Karpas-422 (cell line): ENCODE data around the gene HSF4. TPM values are rescaled to one million over a fixed set of nuclear protein-coding genes. Genes with fewer than 3 reads are reported as not detected.

ENCODE experiments used
- DNase-seq: peaks from one replicate; pipeline ENCODE4 v3.0.0-alpha.2; 2015
- H2AFZ ChIP-seq: fragments of 200-600 bp; sonication (generic); 2 replicates; pipeline ENCODE4 v1.6.1; 2014; ENCODE audit warnings: antibody characterized with exemption, low read length, mixed read lengths
- H3K27ac ChIP-seq: fragments of 200-600 bp; sonication (generic); 2 replicates; pipeline ENCODE4 v1.5.1; 2014; ENCODE audit warnings: mild to moderate bottlenecking, low read length, moderate library complexity
- H3K27me3 ChIP-seq: fragments of 200-600 bp; sonication (generic); 2 replicates; pipeline ENCODE4 v1.6.1; 2014; ENCODE audit warnings: low read length, mixed read lengths
- H3K36me3 ChIP-seq: fragments of 200-600 bp; sonication (generic); 2 replicates; pipeline ENCODE4 v1.6.1; 2014; ENCODE audit warnings: low read length, mixed read lengths; ENCODE audit not compliant: insufficient read depth
- H3K4me1 ChIP-seq: fragments of 200-600 bp; sonication (generic); 2 replicates; pipeline ENCODE4 v1.6.1; 2014; ENCODE audit warnings: mild to moderate bottlenecking, low read length, mixed read lengths
- H3K4me2 ChIP-seq: fragments of 200-600 bp; sonication (generic); 2 replicates; pipeline ENCODE4 v1.6.1; 2014; ENCODE audit warnings: low read length, low read depth, mild to moderate bottlenecking; ENCODE audit not compliant: poor library complexity, severe bottlenecking
- H3K4me3 ChIP-seq: fragments of 200-600 bp; sonication (generic); 2 replicates; pipeline ENCODE4 v1.5.1; 2014; ENCODE audit warnings: mild to moderate bottlenecking, antibody characterized with exemption, low read length, mixed read lengths
- H3K79me2 ChIP-seq: fragments of 200-600 bp; sonication (generic); 2 replicates; pipeline ENCODE4 v1.6.1; 2014; ENCODE audit warnings: mild to moderate bottlenecking, low read length, mixed read lengths
- H3K9ac ChIP-seq: fragments of 200-600 bp; sonication (generic); 2 replicates; pipeline ENCODE4 v1.6.0; 2014; ENCODE audit warnings: low read length
- H3K9me2 ChIP-seq: fragments of 200-600 bp; sonication (generic), shearing (Covaris generic); replicated peaks from 2 replicates; pipeline ENCODE4 v1.6.0; 2014; ENCODE audit warnings: mild to moderate bottlenecking, low read length, moderate library complexity; ENCODE audit not compliant: insufficient read depth
- H3K9me3 ChIP-seq: fragments of 300-700, 200-600 bp; sonication (generic); 2 replicates; pipeline ENCODE4 v1.6.1; 2014; ENCODE audit warnings: low read length, mixed read lengths
- H4K20me1 ChIP-seq: fragments of 200-600 bp; sonication (generic); 2 replicates; pipeline ENCODE4 v1.6.1; 2014; ENCODE audit warnings: mild to moderate bottlenecking, antibody characterized with exemption, low read length, low read depth; ENCODE audit not compliant: insufficient read depth
- total RNA-seq: library from RNA; depleted of rRNA; stranded (reverse); fragments of >200 nt; shearing (Covaris generic); gene quantifications from 2 replicates; pipeline ENCODE4 v1.2.3, GENCODE V29; 2014; ENCODE audit warnings: low replicate concordance

The HSF4 gene
- total RNA-seq, 1 experiment from 2014 or later, result 12.4 TPM

DNA sequence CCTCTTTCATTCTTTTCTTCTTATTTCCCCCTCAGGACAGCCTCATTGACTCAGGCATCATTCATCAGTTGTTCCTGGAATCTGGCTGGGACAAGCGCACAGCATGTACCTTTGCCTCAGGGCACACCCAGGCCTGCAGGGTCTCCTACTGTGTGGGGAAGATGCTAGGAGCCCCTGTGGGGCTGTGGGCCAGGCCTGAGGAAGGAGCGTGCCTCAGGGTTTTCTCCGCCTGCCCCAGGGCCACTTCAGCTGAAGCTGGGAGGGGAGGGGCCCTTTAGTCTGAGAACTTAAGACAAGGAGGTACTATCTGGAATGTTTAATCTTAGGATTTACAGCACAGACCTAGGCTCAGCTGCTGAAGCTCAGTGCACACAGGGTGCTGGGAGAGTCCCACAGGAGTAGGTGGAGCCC lies 42.3 kb downstream of the HSF4 start:
- Histone ChIP-seq H3K9me3 (no peaks in the 10 kb centered on the region), H3K4me3 (no peak overlapping the region)

GRCh38 chr16:67207249-67208091 lies 42.9 kb downstream of the HSF4 start:
- no peaks in the 10 kb centered on the region for H3K9me3 ChIP-seq
- no peaks in the 10 kb centered on the region for H3K79me2 ChIP-seq
- DNase-seq, result no peak
- no peaks in the 10 kb centered on the region for H3K27me3 ChIP-seq
- H3K27ac ChIP-seq, result no peak overlapping the region
- peaks cover 4% of the 10 kb centered on the region; the same call in 1 of the 2 replicates for H4K20me1 ChIP-seq
- no peak overlapping the region for H3K9ac ChIP-seq
- H3K9me2 ChIP-seq, result no peaks in the 10 kb centered on the region
- no peak overlapping the region for H3K4me2 ChIP-seq
- H3K4me3 ChIP-seq, result no peak overlapping the region
- no peaks in the 10 kb centered on the region for H3K4me1 ChIP-seq
- no peaks in the 10 kb centered on the region for H3K36me3 ChIP-seq
- H2AFZ ChIP-seq, result no peak overlapping the region

More for the DNA sequence above, 42.3 kb downstream of the HSF4 start:
- Histone ChIP-seq H3K36me3 (no peaks in the 10 kb centered on the region), H3K27ac (no peak overlapping the region), H3K27me3 (no peaks in the 10 kb centered on the region), H3K9ac (no peak overlapping the region), H2AFZ (no peak overlapping the region), H3K9me2 (no peaks in the 10 kb centered on the region), H3K4me1 (no peaks in the 10 kb centered on the region), H3K79me2 (no peaks in the 10 kb centered on the region), H3K4me2 (no peak overlapping the region), H4K20me1 (peaks cover 4% of the 10 kb centered on the region; the same call in 1 of the 2 replicates)
- DNase-seq, result no peak

DNA sequence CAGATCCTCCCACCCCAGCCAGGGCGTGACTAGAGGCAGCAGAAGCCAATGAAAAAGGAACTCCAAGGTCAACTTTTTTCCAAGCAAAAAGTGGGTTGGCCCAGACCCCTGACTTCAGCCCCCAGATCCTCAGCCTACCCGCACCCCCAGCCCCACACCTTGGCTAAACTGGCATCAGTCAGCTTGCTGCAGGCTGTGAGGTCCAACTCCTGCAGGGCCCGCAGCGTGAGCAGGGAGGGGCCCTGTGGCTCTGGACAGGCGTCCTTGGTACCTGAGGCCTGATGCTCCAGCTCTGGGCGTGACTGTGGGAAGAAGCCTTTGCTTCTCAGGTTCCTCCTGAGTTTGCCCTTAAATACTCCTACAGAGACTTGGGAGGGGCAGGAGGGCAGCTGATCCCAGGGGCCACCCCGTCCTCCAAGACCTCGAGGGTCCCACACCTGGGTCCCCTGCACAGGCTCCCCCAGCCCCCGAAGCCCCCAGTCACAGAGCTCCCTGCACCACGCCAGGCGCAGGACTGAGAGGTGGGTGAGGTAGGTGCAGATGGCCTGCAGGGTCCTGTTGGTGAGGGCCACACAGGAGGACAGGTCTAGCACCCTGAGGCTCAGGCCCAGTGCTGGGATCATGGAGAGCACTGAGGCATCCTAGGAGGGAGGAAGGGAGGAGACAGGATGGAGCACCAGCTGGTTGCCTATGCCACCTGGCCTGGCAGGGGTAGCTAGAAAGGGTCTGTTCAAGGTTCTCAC lies 43.8 kb downstream of the HSF4 start:
- Histone ChIP-seq H2AFZ (no peak overlapping the region), H3K27me3 (no peaks in the 10 kb centered on the region), H3K4me3 (no peak overlapping the region), H3K27ac (no peak overlapping the region), H3K79me2 (no peaks in the 10 kb centered on the region), H3K4me2 (no peak overlapping the region), H3K9me3 (no peaks in the 10 kb centered on the region), H4K20me1 (peaks cover 4% of the 10 kb centered on the region; the same call in 1 of the 2 replicates), H3K9ac (no peak overlapping the region), H3K4me1 (no peaks in the 10 kb centered on the region), H3K9me2 (no peaks in the 10 kb centered on the region), H3K36me3 (no peaks in the 10 kb centered on the region)
- DNase-seq, result no peak

- Histone ChIP-seq H3K4me2 (no peak overlapping the region), H3K9ac (no peak overlapping the region), H4K20me1 (peaks cover 4% of the 10 kb centered on the region; the same call in 1 of the 2 replicates), H3K9me2 (no peaks in the 10 kb centered on the region), H3K27ac (no peak overlapping the region), H3K4me1 (no peaks in the 10 kb centered on the region), H3K36me3 (no peaks in the 10 kb centered on the region), H3K4me3 (no peak overlapping the region), H3K27me3 (no peaks in the 10 kb centered on the region), H2AFZ (no peak overlapping the region), H3K9me3 (no peaks in the 10 kb centered on the region), H3K79me2 (no peaks in the 10 kb centered on the region)
- DNase-seq, result no peak
Observed at GRCh38 chr16:67209565-67209964, 45.0 kb downstream of the HSF4 start.

GRCh38 chr16:67210069-67210937 lies 45.8 kb downstream of the HSF4 start:
- Histone ChIP-seq H3K27me3 (no peaks in the 10 kb centered on the region), H4K20me1 (peaks cover 4% of the 10 kb centered on the region; the same call in 1 of the 2 replicates), H3K4me1 (no peaks in the 10 kb centered on the region), H3K27ac (no peak overlapping the region), H3K9ac (no peak overlapping the region), H3K79me2 (no peaks in the 10 kb centered on the region), H3K4me3 (no peak overlapping the region), H3K9me2 (no peaks in the 10 kb centered on the region), H3K36me3 (no peaks in the 10 kb centered on the region), H3K9me3 (no peaks in the 10 kb centered on the region), H3K4me2 (no peak overlapping the region), H2AFZ (no peak overlapping the region)
- DNase-seq, result no peak

- H3K27me3 ChIP-seq, result no peaks in the 10 kb centered on the region
- no peaks in the 10 kb centered on the region for H3K9me3 ChIP-seq
- H3K9ac ChIP-seq, result no peak overlapping the region
Observed at GRCh38 chr16:67211674-67212073, 47.1 kb downstream of the HSF4 start.

DNA sequence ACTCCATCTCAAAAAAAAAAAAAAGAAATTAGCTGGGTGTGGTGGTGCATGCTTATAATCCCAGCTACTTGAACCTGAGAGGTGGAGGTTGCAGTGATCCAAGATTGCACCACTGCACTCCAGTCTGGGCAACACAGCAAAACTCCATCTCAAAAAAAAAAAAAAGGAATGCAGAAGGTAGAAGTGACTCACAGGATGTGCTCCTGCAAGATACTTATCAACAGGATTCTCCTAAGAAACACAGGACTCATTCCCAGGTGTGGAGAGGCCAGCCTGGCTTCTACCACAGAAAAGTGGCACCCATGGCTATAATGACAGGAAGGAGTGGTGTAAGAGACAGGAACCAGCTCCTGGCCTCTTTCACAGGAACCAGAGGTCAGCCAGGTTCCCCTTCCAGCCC lies 48.2 kb downstream of the HSF4 start:
- Histone ChIP-seq H3K27ac (no peak overlapping the region), H4K20me1 (peaks cover 4% of the 10 kb centered on the region; the same call in 1 of the 2 replicates), H3K9me3 (no peaks in the 10 kb centered on the region), H3K4me2 (no peak overlapping the region), H2AFZ (no peak overlapping the region), H3K27me3 (no peaks in the 10 kb centered on the region), H3K4me1 (no peaks in the 10 kb centered on the region), H3K9me2 (no peaks in the 10 kb centered on the region), H3K79me2 (no peaks in the 10 kb centered on the region), H3K9ac (no peak overlapping the region), H3K36me3 (no peaks in the 10 kb centered on the region), H3K4me3 (no peak overlapping the region)
- DNase-seq, result no peak

More at GRCh38 chr16:67211674-67212073, 47.1 kb downstream of the HSF4 start:
- H3K9me2 ChIP-seq, result no peaks in the 10 kb centered on the region
- no peak overlapping the region for H3K4me2 ChIP-seq
- no peaks in the 10 kb centered on the region for H3K79me2 ChIP-seq
- peaks cover 4% of the 10 kb centered on the region; the same call in 1 of the 2 replicates for H4K20me1 ChIP-seq
- H3K36me3 ChIP-seq, result no peaks in the 10 kb centered on the region
- no peaks in the 10 kb centered on the region for H3K4me1 ChIP-seq
- H2AFZ ChIP-seq, result no peak overlapping the region
- H3K27ac ChIP-seq, result no peak overlapping the region
- H3K4me3 ChIP-seq, result no peak overlapping the region
- no peak for DNase-seq
